ENCODE measurements around the gene ARFGEF2.
"Not testable (repeated sequence)": the region's sequence is repeated elsewhere in the genome, so short reads cannot be mapped to it uniquely, and the experiment has no call there.

The ARFGEF2 gene

GRCh38 chr20:48957053-48957481, 35.6 kb downstream of the ARFGEF2 start:
- DNase-seq, result no peak

GRCh38 chr20:48957533-48957932, 36.0 kb downstream of the ARFGEF2 start:
- DNase-seq, result no peak

- no peak for DNase-seq
These were observed 37.2 kb downstream of the ARFGEF2 start for GRCh38 chr20:48958743-48959142.

GRCh38 chr20:48959899-48960550, 38.5 kb downstream of the ARFGEF2 start:
- no peak for DNase-seq

GRCh38 chr20:48962421-48962820, 40.9 kb downstream of the ARFGEF2 start:
- no peak for DNase-seq

- no peak for DNase-seq
These were observed 41.7 kb downstream of the ARFGEF2 start for GRCh38 chr20:48962976-48963771.

- DNase-seq, result no peak
These were observed 43.8 kb downstream of the ARFGEF2 start for GRCh38 chr20:48965189-48965910.

GRCh38 chr20:48970681-48971365, 49.3 kb downstream of the ARFGEF2 start:
- no peak for DNase-seq

- DNase-seq, result no peak
These were observed 50.4 kb downstream of the ARFGEF2 start for GRCh38 chr20:48971956-48972355.

- DNase-seq, result no peak
These were observed 51.3 kb downstream of the ARFGEF2 start for GRCh38 chr20:48972816-48973215.

GRCh38 chr20:48975955-48976354, 54.4 kb downstream of the ARFGEF2 start:
- DNase-seq, result no peak

- DNase-seq, result not testable (repeated sequence)
These were observed 58.5 kb downstream of the ARFGEF2 start for GRCh38 chr20:48979980-48980379.

- DNase-seq, result peak; percentile 23
These were observed 62.2 kb downstream of the ARFGEF2 start for GRCh38 chr20:48983423-48984400.

GRCh38 chr20:48984575-48985219, 63.2 kb downstream of the ARFGEF2 start:
- no peak for DNase-seq

GRCh38 chr20:48986899-48987298, 65.4 kb downstream of the ARFGEF2 start:
- no peak for DNase-seq

GRCh38 chr20:48990467-48990866, 69.0 kb downstream of the ARFGEF2 start:
- DNase-seq, result no peak

GRCh38 chr20:48995589-48995988, 74.1 kb downstream of the ARFGEF2 start:
- DNase-seq, result no peak

- DNase-seq, result no peak
These were observed 78.7 kb downstream of the ARFGEF2 start for GRCh38 chr20:48999890-49000870.

GRCh38 chr20:49001741-49002140, 80.2 kb downstream of the ARFGEF2 start:
- no peak for DNase-seq

GRCh38 chr20:49006446-49006980, 85.0 kb downstream of the ARFGEF2 start:
- DNase-seq, result no peak

Data from 8988T (cell line).